ENCODE measurements around the gene NPR3.
"Not testable (repeated sequence)": the region's sequence is repeated elsewhere in the genome, so short reads cannot be mapped to it uniquely, and the experiment has no call there.

Gene NPR3

DNA sequence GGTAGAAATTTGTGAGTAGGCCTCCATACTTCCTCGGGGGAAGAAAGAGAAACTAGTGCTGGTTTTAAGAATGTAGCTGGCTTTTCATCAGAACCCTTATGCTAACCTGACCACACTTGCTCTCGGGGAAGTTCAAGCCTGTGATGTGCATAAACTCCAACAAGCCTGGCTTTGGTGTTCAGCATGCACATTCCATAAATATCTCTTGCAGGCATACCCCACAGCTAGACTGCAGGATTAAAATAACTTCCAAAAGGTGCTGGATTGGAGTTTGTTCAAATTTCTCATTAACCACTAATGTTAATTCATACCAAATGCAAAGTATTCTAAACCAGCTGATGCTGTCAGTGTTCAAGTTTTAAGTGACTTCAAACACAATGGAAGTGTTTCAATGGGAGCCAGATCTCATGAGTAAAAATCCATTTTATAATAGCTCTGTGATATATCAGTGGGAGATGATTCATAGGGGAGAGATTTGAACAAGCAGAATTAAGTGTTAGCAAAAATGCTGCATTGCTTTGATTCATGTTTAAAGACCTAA, 79.4 kb downstream of the NPR3 start:
- no peak for DNase-seq (ENCODE audit: low read depth)
- H3K4me3 ChIP-seq (ENCODE audit: low read depth, low read length), result no peak overlapping the region

GRCh38 chr5:32791536-32792243, 80.6 kb downstream of the NPR3 start:
- no peak for DNase-seq (ENCODE audit: low read depth)
- no peak overlapping the region for H3K4me3 ChIP-seq (ENCODE audit: low read depth, low read length)

GRCh38 chr5:32794086-32794485, 83.0 kb downstream of the NPR3 start:
- H3K4me3 ChIP-seq (ENCODE audit: low read depth, low read length), result no peak overlapping the region

GRCh38 chr5:32802764-32803163, 91.6 kb downstream of the NPR3 start:
- H3K4me3 ChIP-seq (ENCODE audit: low read depth, low read length), result no peak overlapping the region
- DNase-seq (ENCODE audit: low read depth), result no peak

More at GRCh38 chr5:32794086-32794485, 83.0 kb downstream of the NPR3 start:
- no peak for DNase-seq (ENCODE audit: low read depth)

GRCh38 chr5:32803656-32804055, 92.5 kb downstream of the NPR3 start:
- peak overlapping the region; percentile 2 for H3K4me3 ChIP-seq (ENCODE audit: low read depth, low read length)
- DNase-seq (ENCODE audit: low read depth), result no peak

GRCh38 chr5:32805462-32805861, 94.3 kb downstream of the NPR3 start:
- H3K4me3 ChIP-seq (ENCODE audit: low read depth, low read length); DNase-seq (ENCODE audit: low read depth): not testable (repeated sequence)

DNA sequence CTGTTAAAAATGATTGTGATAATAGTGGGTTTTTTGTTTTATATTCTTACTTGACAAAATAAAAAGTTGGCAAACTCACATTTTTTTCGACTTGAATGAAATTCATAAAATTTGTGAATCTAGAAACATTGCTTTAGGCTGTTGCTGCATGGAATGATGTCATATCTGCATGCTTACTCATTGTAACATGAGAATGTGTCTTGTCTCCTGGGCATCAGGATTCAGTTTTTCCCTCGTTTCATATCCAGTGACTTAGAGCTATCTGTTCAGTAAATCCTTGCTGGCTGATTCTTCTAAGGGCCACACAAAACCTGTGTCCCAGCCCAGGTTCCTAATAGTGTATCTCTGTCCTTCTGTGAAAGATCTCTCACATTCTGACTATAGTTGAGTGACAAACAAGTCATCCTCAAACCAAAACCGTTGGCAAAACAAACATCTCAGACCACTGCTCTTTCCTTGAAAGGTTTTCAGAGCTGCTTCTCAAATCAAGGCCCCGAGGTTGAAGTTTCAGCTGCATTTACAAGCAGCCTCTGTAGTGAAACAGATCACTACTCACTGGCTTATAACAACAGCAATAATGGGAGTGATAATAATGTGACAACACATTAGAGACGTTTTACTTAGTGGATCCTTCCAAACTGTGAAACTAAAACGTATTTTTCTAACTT, 95.0 kb downstream of the NPR3 start:
- H3K4me3 ChIP-seq (ENCODE audit: low read depth, low read length), result no peak overlapping the region
- DNase-seq (ENCODE audit: low read depth), result peak; percentile 87

DNA sequence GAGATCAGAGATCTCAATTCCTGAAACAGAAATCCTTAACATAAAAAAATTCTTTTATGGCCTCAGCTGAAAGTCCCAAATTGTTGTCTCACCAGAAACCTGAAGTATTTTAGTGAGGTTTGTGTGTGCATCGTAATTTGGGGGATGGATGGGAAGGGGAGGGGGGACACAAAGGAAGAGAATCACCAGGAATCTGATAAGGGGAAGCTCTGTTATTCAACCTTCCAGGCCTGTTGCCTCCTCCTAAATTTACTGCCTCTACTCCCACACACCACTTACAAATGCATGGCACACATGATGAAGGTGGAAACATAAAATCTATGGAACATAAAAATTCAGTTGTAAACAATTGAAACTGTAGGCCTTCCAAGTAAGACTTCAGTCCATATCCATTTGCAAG, 97.7 kb downstream of the NPR3 start:
- no peak overlapping the region for H3K4me3 ChIP-seq (ENCODE audit: low read depth, low read length)

GRCh38 chr5:32810804-32811203, 99.7 kb downstream of the NPR3 start:
- DNase-seq (ENCODE audit: low read depth), result peak; percentile 97
- no peak overlapping the region for H3K4me3 ChIP-seq (ENCODE audit: low read depth, low read length)

More for the DNA sequence above, 97.7 kb downstream of the NPR3 start:
- no peak for DNase-seq (ENCODE audit: low read depth)

- H3K4me3 ChIP-seq (ENCODE audit: low read depth, low read length), result no peak overlapping the region
- DNase-seq (ENCODE audit: low read depth), result no peak
Observed at GRCh38 chr5:32812399-32812798, 101.3 kb downstream of the NPR3 start.

- H3K4me3 ChIP-seq (ENCODE audit: low read depth, low read length), result no peak overlapping the region
- no peak for DNase-seq (ENCODE audit: low read depth)
Observed at GRCh38 chr5:32814141-32814540, 103.0 kb downstream of the NPR3 start.

DNA sequence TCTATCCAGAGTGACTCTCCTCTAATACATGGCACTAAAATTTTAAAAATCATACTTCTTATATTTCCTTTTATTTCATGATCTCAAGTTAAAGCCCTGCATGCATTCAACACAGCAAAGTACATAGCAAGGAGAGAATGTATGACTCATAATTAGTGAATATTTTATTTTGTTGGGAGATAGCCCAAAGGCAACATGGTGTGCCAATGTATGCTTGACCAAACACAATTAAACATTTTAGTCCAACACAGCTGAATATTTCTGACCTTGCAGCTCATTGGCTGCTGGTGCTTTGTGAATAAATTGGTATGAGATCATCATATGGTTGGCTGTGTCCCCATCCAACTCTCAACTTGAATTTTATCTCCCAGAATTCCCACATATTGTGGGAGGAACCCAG, 103.5 kb downstream of the NPR3 start:
- peak; percentile 75 for DNase-seq (ENCODE audit: low read depth)

DNA sequence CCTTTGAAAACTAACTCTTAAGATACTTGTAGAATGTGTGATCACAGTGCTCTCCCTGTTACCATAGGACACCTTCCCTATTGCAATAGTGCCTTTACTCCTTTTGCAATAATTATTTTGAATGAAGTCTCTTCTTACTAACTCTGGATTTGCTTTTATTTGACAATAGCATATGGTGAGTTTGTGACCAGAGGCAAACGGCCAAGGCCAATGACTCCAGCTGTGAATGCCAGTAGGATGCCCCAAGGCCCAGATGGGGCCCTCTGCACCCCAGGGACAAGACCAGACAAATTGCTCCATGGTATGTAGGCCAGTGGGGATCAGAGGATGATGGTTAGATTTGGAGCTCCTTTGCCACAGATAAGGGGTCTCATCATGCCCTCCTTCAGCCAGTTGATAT, 116.9 kb downstream of the NPR3 start:
- no peak overlapping the region for H3K4me3 ChIP-seq (ENCODE audit: low read depth, low read length)
- DNase-seq (ENCODE audit: low read depth), result no peak

More for the DNA sequence above, 103.5 kb downstream of the NPR3 start:
- no peak overlapping the region for H3K4me3 ChIP-seq (ENCODE audit: low read depth, low read length)

GRCh38 chr5:32828492-32828891, 117.4 kb downstream of the NPR3 start:
- DNase-seq (ENCODE audit: low read depth), result no peak
- H3K4me3 ChIP-seq (ENCODE audit: low read depth, low read length), result no peak overlapping the region

DNA sequence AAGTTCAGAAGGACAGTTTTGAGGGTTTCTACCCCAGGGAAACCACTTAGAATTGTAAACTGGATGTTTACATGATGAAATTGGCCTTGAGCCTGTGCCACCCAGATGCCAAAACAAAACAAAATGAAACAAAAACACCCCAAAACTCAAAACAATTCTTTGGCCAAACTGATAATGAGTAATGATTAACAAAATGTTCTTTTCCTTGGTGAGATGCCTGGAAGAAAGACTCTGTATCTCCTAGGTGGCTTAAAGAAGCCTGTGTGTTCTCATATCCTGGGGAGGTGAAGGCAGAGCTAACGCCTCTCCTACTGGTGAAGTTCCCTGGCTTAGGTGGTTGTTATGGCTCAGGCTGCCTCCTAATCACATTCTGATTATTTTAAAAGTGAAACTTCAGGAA, 120.5 kb downstream of the NPR3 start:
- no peak for DNase-seq (ENCODE audit: low read depth)
- H3K4me3 ChIP-seq (ENCODE audit: low read depth, low read length), result no peak overlapping the region

GRCh38 chr5:32833127-32833526, 122.0 kb downstream of the NPR3 start:
- no peak overlapping the region for H3K4me3 ChIP-seq (ENCODE audit: low read depth, low read length)
- DNase-seq (ENCODE audit: low read depth), result no peak

DNA sequence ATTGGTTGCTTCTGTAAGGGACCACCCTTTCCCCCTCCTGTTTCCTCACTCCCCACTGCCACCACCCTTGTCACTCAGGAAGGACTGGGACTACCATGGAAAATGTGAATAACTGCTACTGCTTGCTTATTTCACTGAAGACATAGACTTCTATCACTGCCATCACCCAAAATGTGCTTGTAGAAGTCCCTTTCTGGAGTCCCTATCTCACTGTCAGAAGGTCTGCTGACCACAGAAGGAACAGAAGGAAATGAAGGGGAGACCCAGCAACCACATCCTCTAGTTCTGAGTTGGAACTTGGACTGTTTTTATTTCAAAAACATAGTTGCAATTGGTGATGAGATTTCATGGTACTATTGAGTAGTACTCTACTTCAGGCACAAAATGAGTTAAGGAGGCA, 122.5 kb downstream of the NPR3 start:
- no peak overlapping the region for H3K4me3 ChIP-seq (ENCODE audit: low read depth, low read length)
- DNase-seq (ENCODE audit: low read depth), result no peak

DNA sequence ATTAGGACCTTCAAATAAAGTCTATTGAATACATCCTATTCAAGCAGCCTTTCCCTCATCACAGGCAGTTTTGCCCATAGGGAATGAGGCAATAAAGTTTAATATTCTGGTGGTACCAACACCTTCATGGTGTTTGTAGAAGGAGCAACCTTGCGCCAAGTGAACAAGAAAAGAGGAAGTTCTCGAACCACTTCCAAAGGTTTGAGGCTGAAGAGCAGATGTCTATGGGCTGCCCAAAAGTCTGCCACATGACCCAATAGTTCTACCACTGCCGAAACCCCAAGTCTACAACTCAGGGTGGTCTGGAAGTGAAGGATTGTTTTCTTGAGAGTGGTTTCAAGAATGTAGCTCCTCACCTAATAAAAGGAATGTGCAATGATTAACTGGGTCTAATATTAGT, 123.1 kb downstream of the NPR3 start:
- H3K4me3 ChIP-seq (ENCODE audit: low read depth, low read length), result no peak overlapping the region
- DNase-seq (ENCODE audit: low read depth), result no peak

DNA sequence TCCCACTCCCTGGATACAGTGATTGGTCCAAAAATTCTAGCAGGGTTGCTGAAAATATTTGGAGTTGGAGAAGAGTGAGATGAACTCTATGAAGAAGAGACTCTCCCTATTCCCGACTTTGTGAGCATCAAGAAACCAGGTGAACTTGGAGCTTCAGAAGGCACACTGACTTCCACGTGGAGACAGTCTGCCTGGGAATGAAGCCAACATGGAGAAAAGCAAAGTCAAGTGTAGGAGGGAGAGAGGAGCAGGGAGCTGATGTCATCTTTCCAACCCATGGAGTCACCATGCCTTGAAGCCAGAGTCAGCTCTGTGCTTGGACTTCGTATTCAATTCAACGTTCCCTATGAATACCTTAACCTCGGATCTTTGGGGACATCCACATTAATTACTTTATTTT, 125.1 kb downstream of the NPR3 start:
- no peak for DNase-seq (ENCODE audit: low read depth)

GRCh38 chr5:32837211-32837610, 126.1 kb downstream of the NPR3 start:
- no peak overlapping the region for H3K4me3 ChIP-seq (ENCODE audit: low read depth, low read length)
- no peak for DNase-seq (ENCODE audit: low read depth)

More for the DNA sequence above, 125.1 kb downstream of the NPR3 start:
- no peak overlapping the region for H3K4me3 ChIP-seq (ENCODE audit: low read depth, low read length)

GRCh38 chr5:32839106-32839505, 128.0 kb downstream of the NPR3 start:
- no peak for DNase-seq (ENCODE audit: low read depth)
- H3K4me3 ChIP-seq (ENCODE audit: low read depth, low read length), result no peak overlapping the region
